H9 (cell line): ENCODE measurements around the gene TRPM4. TPM values are rescaled to one million over a fixed set of nuclear protein-coding genes. Genes with fewer than 3 reads are reported as not detected.
A peak's percentile ranks its signal among the peaks of the same experiment; 100 is the strongest.
"Not testable (repeated sequence)": the region's sequence is repeated elsewhere in the genome, so short reads cannot be mapped to it uniquely, and the experiment has no call there.

Source experiments
- DNase-seq: peaks from one replicate; pipeline ENCODE4 v3.0.0-alpha.2; 2017
- H2AFZ ChIP-seq: one replicate; pipeline ENCODE4 v1.6.1; 2013; ENCODE audit warnings: mild to moderate bottlenecking, low read length, control low read depth, moderate library complexity
- H2AK5ac ChIP-seq: 2 replicates; pipeline ENCODE4 v1.6.1; 2013; ENCODE audit warnings: low read length, control low read depth, mixed read lengths; ENCODE audit not compliant: insufficient read length
- H2BK120ac ChIP-seq: one replicate; pipeline ENCODE4 v1.6.1; 2013; ENCODE audit warnings: low read depth, mild to moderate bottlenecking, low read length, control low read depth, inconsistent platforms; ENCODE audit not compliant: poor library complexity, severe bottlenecking
- H2BK12ac ChIP-seq: 2 replicates; pipeline ENCODE4 v1.6.1; 2013; ENCODE audit warnings: low read length, control low read depth, mixed read lengths, low read depth; ENCODE audit not compliant: insufficient read length
- H2BK15ac ChIP-seq: 2 replicates; pipeline ENCODE4 v1.6.1; 2013; ENCODE audit warnings: low read depth, low read length, control low read depth
- H2BK20ac ChIP-seq: one replicate; pipeline ENCODE4 v1.6.1; 2013; ENCODE audit warnings: low read depth, mild to moderate bottlenecking, low read length, control low read depth, inconsistent platforms; ENCODE audit not compliant: poor library complexity, severe bottlenecking
- H2BK5ac ChIP-seq: 2 replicates; pipeline ENCODE4 v1.6.1; 2013; ENCODE audit warnings: low read length, control low read depth, mixed read lengths; ENCODE audit not compliant: insufficient read length
- H3K14ac ChIP-seq: 2 replicates; pipeline ENCODE4 v1.6.1; 2013; ENCODE audit warnings: low read length, control low read depth; ENCODE audit not compliant: insufficient read depth
- H3K18ac ChIP-seq: 2 replicates; pipeline ENCODE4 v1.6.1; 2013; ENCODE audit warnings: low read depth, mild to moderate bottlenecking, mixed read lengths, low read length, control low read depth; ENCODE audit not compliant: insufficient read length
- H3K23ac ChIP-seq: 2 replicates; pipeline ENCODE4 v1.6.1; 2013; ENCODE audit warnings: low read length, control low read depth, mixed read lengths, low read depth; ENCODE audit not compliant: insufficient read length
- H3K23me2 ChIP-seq: 2 replicates; pipeline ENCODE4 v1.6.1; 2013; ENCODE audit warnings: low read depth, mild to moderate bottlenecking, mixed read lengths, low read length, control low read depth; ENCODE audit not compliant: insufficient read length, poor library complexity, severe bottlenecking
- H3K27ac ChIP-seq: 2 replicates; pipeline ENCODE4 v1.5.1; 2013; ENCODE audit warnings: low read length, control low read depth, mixed read lengths, low read depth; ENCODE audit not compliant: insufficient read length
- H3K27me3 ChIP-seq: 2 replicates; pipeline ENCODE4 v1.6.1; 2013; ENCODE audit warnings: low read length, control low read depth, inconsistent platforms; ENCODE audit not compliant: insufficient read depth
- H3K4ac ChIP-seq: 2 replicates; pipeline ENCODE4 v1.6.1; 2013; ENCODE audit warnings: low read depth, mild to moderate bottlenecking, control low read depth, inconsistent platforms, low read length, moderate library complexity
- H3K4me1 ChIP-seq: 2 replicates; pipeline ENCODE4 v1.6.1; 2013; ENCODE audit warnings: low read length, control low read depth, inconsistent platforms; ENCODE audit not compliant: insufficient read depth
- H3K4me2 ChIP-seq: 2 replicates; pipeline ENCODE4 v1.6.1; 2013; ENCODE audit warnings: low read length, control low read depth, mixed read lengths; ENCODE audit not compliant: insufficient read length, insufficient read depth
- H3K56ac ChIP-seq: 2 replicates; pipeline ENCODE4 v1.6.1; 2013; ENCODE audit warnings: low read depth, mild to moderate bottlenecking, mixed read lengths, low read length, control low read depth; ENCODE audit not compliant: insufficient read length
- H3K79me1 ChIP-seq: 2 replicates; pipeline ENCODE4 v1.6.1; 2013; ENCODE audit warnings: low read depth, mild to moderate bottlenecking, moderate library complexity, low read length, control low read depth, inconsistent platforms; ENCODE audit not compliant: insufficient read depth, poor library complexity, severe bottlenecking
- H3K79me2 ChIP-seq: 2 replicates; pipeline ENCODE4 v1.6.1; 2013; ENCODE audit warnings: low read length, control low read depth, inconsistent platforms; ENCODE audit not compliant: insufficient read depth
- H3K9ac ChIP-seq: 2 replicates; pipeline ENCODE4 v1.6.1; 2013; ENCODE audit warnings: low read length, control low read depth, mixed read lengths; ENCODE audit not compliant: insufficient read length; ENCODE audit errors: extremely low read depth
- H3K9me3 ChIP-seq: one replicate; pipeline ENCODE4 v1.6.1; 2013; ENCODE audit warnings: low read depth, low read length, inconsistent platforms; ENCODE audit not compliant: control insufficient read depth
- H3T11ph ChIP-seq: one replicate; pipeline ENCODE4 v1.6.1; 2013; ENCODE audit warnings: mild to moderate bottlenecking, low read length, control low read depth, inconsistent platforms
- H4K20me1 ChIP-seq: one replicate; pipeline ENCODE4 v1.6.1; 2013; ENCODE audit not compliant: control insufficient read depth, insufficient read length, insufficient read depth
- H4K5ac ChIP-seq: 2 replicates; pipeline ENCODE4 v1.6.1; 2013; ENCODE audit warnings: low read depth, mild to moderate bottlenecking, mixed read lengths, low read length, control low read depth; ENCODE audit not compliant: insufficient read length
- H4K8ac ChIP-seq: replicated peaks from 2 replicates; pipeline ENCODE4 v1.6.1; 2013; ENCODE audit warnings: low read length, control low read depth, mixed read lengths, low read depth; ENCODE audit not compliant: insufficient read length
- H4K91ac ChIP-seq: 2 replicates; pipeline ENCODE4 v1.6.1; 2013; ENCODE audit warnings: low read depth, mild to moderate bottlenecking, moderate library complexity, mixed read lengths, low read length, control low read depth; ENCODE audit not compliant: insufficient read length
- H3K27ac Mint-ChIP-seq, 3 experiments: 2 replicates in 2 of 3; 3 replicates in 1 of 3; pipeline ENCODE4 v1.8.0; 2020 to 2021; ENCODE audit warnings: mixed read lengths in 3 of 3, mild to moderate bottlenecking in 1 of 3, moderate library complexity in 1 of 3
- H3K27me3 Mint-ChIP-seq: 2 replicates; pipeline ENCODE4 v1.8.0; 2021; ENCODE audit warnings: low read depth, mild to moderate bottlenecking, moderate library complexity, mixed read lengths
- H3K36me3 Mint-ChIP-seq, 3 experiments: 2 replicates in 2 of 3; 3 replicates in 1 of 3; pipeline ENCODE4 v1.8.0; 2020 to 2021; ENCODE audit warnings: low read depth in 3 of 3, mixed read lengths in 3 of 3; ENCODE audit not compliant: insufficient read depth in 1 of 3
- H3K4me1 Mint-ChIP-seq, 2 experiments: 2 replicates each; pipeline ENCODE4 v1.8.0; 2020; ENCODE audit warnings: mixed read lengths in 2 of 2
- H3K4me3 Mint-ChIP-seq, 2 experiments: 2 replicates in 1 of 2; 3 replicates in 1 of 2; pipeline ENCODE4 v1.8.0; 2020 to 2021; ENCODE audit warnings: mild to moderate bottlenecking in 2 of 2, mixed read lengths in 2 of 2, moderate library complexity in 1 of 2
- H3K9me3 Mint-ChIP-seq, 2 experiments: 2 replicates in 1 of 2; 3 replicates in 1 of 2; pipeline ENCODE4 v1.8.0; 2020; ENCODE audit warnings: mild to moderate bottlenecking in 2 of 2, mixed read lengths in 2 of 2, moderate library complexity in 1 of 2
- CTCF ChIP-seq: fragments of 200-600 bp; sonication (generic); conservative IDR thresholded peaks from 3 replicates; pipeline ENCODE4 v1.8.0; 2021; ENCODE audit warnings: antibody characterized with exemption, mild to moderate bottlenecking
- WGBS: extraction: QIAGEN DNeasy Blood & Tissue Kit; methylation state at CpG from one replicate; pipeline ENCODE4 v1.1.7; 2013; ENCODE audit warnings: missing lambda C conversion rate, low lambda C conversion rate, mixed read lengths; ENCODE audit not compliant: insufficient read length; ENCODE audit errors: extremely low coverage; 5-methylcytosine and 5-hydroxymethylcytosine counted together
- total RNA-seq: library from RNA; stranded (reverse); gene quantifications from 2 replicates; pipeline ENCODE4 v1.2.1, GENCODE V29; 2021

The TRPM4 gene
- total RNA-seq, 1 experiment from 2014 or later = 6.9 TPM

GRCh38 chr19:49120868-49121267, 36.7 kb upstream of the TRPM4 start:
- Histone ChIP-seq H3K9ac (no peak overlapping the region), H4K8ac (no peak overlapping the region), H3T11ph (no peak overlapping the region), H3K56ac (no peak overlapping the region), H4K91ac (no peak overlapping the region), H3K27me3 (peaks cover 9% of the 10 kb centered on the region; the same call in 1 of the 2 replicates), H2BK120ac (no peak overlapping the region), H3K23ac (no peak overlapping the region), H2BK5ac (no peak overlapping the region), H3K4me2 (no peak overlapping the region), H4K5ac (no peak overlapping the region), H2AFZ (no peak overlapping the region), H2BK20ac (no peak overlapping the region), H3K9me3 (no peaks in the 10 kb centered on the region), H2AK5ac (no peak overlapping the region), H2BK12ac (no peak overlapping the region), H2BK15ac (no peak overlapping the region), H3K79me2 (no peaks in the 10 kb centered on the region), H3K4me1 (peaks cover 3% of the 10 kb centered on the region; the same call in 1 of the 2 replicates), H4K20me1 (no peaks in the 10 kb centered on the region), H3K4ac (no peak overlapping the region), H3K23me2 (peaks cover 7% of the 10 kb centered on the region), H3K18ac (no peak overlapping the region), H3K14ac (no peak overlapping the region), H3K79me1 (no peaks in the 10 kb centered on the region), H3K27ac (no peak overlapping the region)
- H3K27ac Mint-ChIP-seq = no peak overlapping the region
- H3K4me3 Mint-ChIP-seq = peak overlapping the region; percentile 50 to 71
- peaks cover 37% of the 10 kb centered on the region for H3K27me3 Mint-ChIP-seq
- no peaks in the 10 kb centered on the region; a peak in 1 of 5 replicates for H3K9me3 Mint-ChIP-seq
- no peak for DNase-seq
- no peak for TF ChIP-seq CTCF
- H3K4me1 Mint-ChIP-seq = peaks cover 20 to 31% of the 10 kb centered on the region in 2 experiments
- peaks cover 0 to 4% (median 0%) of the 10 kb centered on the region in 3 experiments; a peak in 1 of 7 replicates for H3K36me3 Mint-ChIP-seq
- no CpG with 5 or more reads among the region's 2 CpGs for WGBS

GRCh38 chr19:49121841-49122240, 35.8 kb upstream of the TRPM4 start:
- H3K27me3 ChIP-seq, H3K14ac ChIP-seq, H2BK12ac ChIP-seq, H3K9me3 ChIP-seq, H4K20me1 ChIP-seq, H2BK5ac ChIP-seq, H3K79me1 ChIP-seq, H4K8ac ChIP-seq, H2BK15ac ChIP-seq, H3K4ac ChIP-seq, H2AFZ ChIP-seq, H3K9ac ChIP-seq, H3K27ac Mint-ChIP-seq, H3K18ac ChIP-seq, H3K27ac ChIP-seq, H3K56ac ChIP-seq, DNase-seq, H3K23ac ChIP-seq, H4K91ac ChIP-seq, H2BK20ac ChIP-seq, H2BK120ac ChIP-seq, H4K5ac ChIP-seq, H3K79me2 ChIP-seq, H3T11ph ChIP-seq, H3K4me2 ChIP-seq, H3K4me3 Mint-ChIP-seq, H2AK5ac ChIP-seq, H3K36me3 Mint-ChIP-seq, H3K9me3 Mint-ChIP-seq, H3K4me1 ChIP-seq, H3K23me2 ChIP-seq: not testable (repeated sequence)
- WGBS = no CpG with 5 or more reads among the region's 10 CpGs
- Mint-ChIP-seq H3K4me1 (peaks cover 20 to 31% of the 10 kb centered on the region in 2 experiments), H3K27me3 (peaks cover 36% of the 10 kb centered on the region)
